A549 (cell line): Measurements from ENCODE around the gene EDN2. TPM values are rescaled to one million over a fixed set of nuclear protein-coding genes. Genes with fewer than 3 reads are reported as not detected.

Experiments
- ATAC-seq, 2 experiments: fragments of 200-7000 bp in 1 of 2; fragments of >200 bp in 1 of 2; cut with Nextera tagmentation in 1 of 2; cut with Tn5 transposase in 1 of 2; 3 replicates each; pipeline versions ENCODE4 v1.8.0 to v1.9.1; 2018 to 2020; ENCODE audit warnings: mild to moderate bottlenecking in 1 of 2, moderate library complexity in 1 of 2
- CTCF ChIA-PET: fragments of 300-600 bp; sonication (Branson Sonifier 250); formaldehyde crosslinking; extraction: SDS; loops from one replicate; lab custom pipeline; 2021; ENCODE audit warnings: antibody characterized with exemption, inconsistent platforms; lab: Yijun Ruan, JAX
- POLR2A ChIA-PET: fragments of 350-600 bp; formaldehyde crosslinking; extraction: SDS; loops from one replicate; lab custom pipeline; 2021; ENCODE audit warnings: antibody characterized with exemption, inconsistent platforms; lab: Yijun Ruan, JAX
- DNase-seq, 2 experiments: peaks; one replicate each; pipeline versions ENCODE4 v3.0.0 to v3.0.0-alpha.2; 2011 to 2016; ENCODE audit warnings: low read depth in 1 of 2, low spot score in 1 of 2
- FAIRE-seq: peaks from 2 replicates; lab custom pipeline; 2011; peaks lifted over from hg19 to GRCh38; lab: Jason Lieb, UNC
- H3K27ac ChIP-seq, 2 experiments: fragments of >200 bp; sonication (Bioruptor Twin); formaldehyde crosslinking; 3 replicates each; pipeline ENCODE4 v1.5.1; 2016 to 2017
- H3K4me1 ChIP-seq: fragments of >200 bp; sonication (Bioruptor Twin); formaldehyde crosslinking; 3 replicates; pipeline ENCODE4 v1.6.1; 2016
- H3K4me2 ChIP-seq: fragments of >200 bp; sonication (Bioruptor Twin); formaldehyde crosslinking; 3 replicates; pipeline ENCODE4 v1.6.1; 2016
- H3K4me3 ChIP-seq: fragments of >200 bp; sonication (Bioruptor Twin); formaldehyde crosslinking; 3 replicates; pipeline ENCODE4 v1.5.1; 2016
- H3K9me3 ChIP-seq: fragments of >200 bp; sonication (Bioruptor Twin); formaldehyde crosslinking; 3 replicates; pipeline ENCODE4 v1.6.1; 2016
- BHLHE40 ChIP-seq: IDR thresholded peaks from 2 replicates; pipeline ENCODE4 v1.6.1; 2012; ENCODE audit warnings: low read depth, low read length, inconsistent platforms
- CHD4 ChIP-seq: fragments of 200-600 bp; sonication (generic); IDR thresholded peaks from 2 replicates; pipeline ENCODE4 v1.6.1; 2016; ENCODE audit warnings: antibody characterized with exemption, mild to moderate bottlenecking, borderline replicate concordance
- FOSB ChIP-seq: fragments of 250-450 bp; sonication (Bioruptor Pico); IDR thresholded peaks from 2 replicates; pipeline ENCODE4 v1.5.0; 2020; ENCODE audit warnings: mild to moderate bottlenecking, moderate library complexity
- GATA3 ChIP-seq: IDR thresholded peaks from 2 replicates; pipeline ENCODE4 v1.6.1; 2012; ENCODE audit warnings: borderline replicate concordance
- HOXB13 ChIP-seq: fragments of 250-450 bp; sonication (Bioruptor Pico); IDR thresholded peaks from 2 replicates; pipeline ENCODE4 v1.5.0; 2020; ENCODE audit warnings: low read depth, mild to moderate bottlenecking, moderate library complexity
- HOXB5 ChIP-seq: fragments of 250-450 bp; sonication (Bioruptor Pico); IDR thresholded peaks from 2 replicates; pipeline ENCODE4 v1.5.0; 2020; ENCODE audit warnings: mild to moderate bottlenecking, moderate library complexity
- KDM1A ChIP-seq: fragments of 200-600 bp; sonication (generic); IDR thresholded peaks from 2 replicates; pipeline ENCODE4 v1.6.1; 2016; ENCODE audit warnings: low read depth, mild to moderate bottlenecking
- KDM5A ChIP-seq: fragments of 200-600 bp; sonication (generic); IDR thresholded peaks from 2 replicates; pipeline ENCODE4 v1.6.1; 2016; ENCODE audit warnings: antibody characterized with exemption, mild to moderate bottlenecking
- MAFK ChIP-seq: fragments of 450-650 bp; IDR thresholded peaks from 2 replicates; pipeline ENCODE4 v1.6.1; 2014; ENCODE audit not compliant: partially characterized antibody
- MAZ ChIP-seq: fragments of 150-350 bp; IDR thresholded peaks from 2 replicates; pipeline ENCODE4 v1.6.1; 2014; ENCODE audit warnings: antibody characterized with exemption, low read depth, low read length, borderline replicate concordance
- NPAS2 ChIP-seq: fragments of 250-450 bp; sonication (Bioruptor Pico); IDR thresholded peaks from 2 replicates; pipeline ENCODE4 v1.8.0; 2022; ENCODE audit warnings: mild to moderate bottlenecking, moderate library complexity, borderline replicate concordance
- POLR2A ChIP-seq: IDR thresholded peaks from 2 replicates; pipeline ENCODE4 v1.6.1; 2012; ENCODE audit warnings: mild to moderate bottlenecking, low read length
- RCOR1 ChIP-seq: fragments of 150-350 bp; IDR thresholded peaks from 2 replicates; pipeline ENCODE4 v1.6.1; 2014; ENCODE audit warnings: antibody characterized with exemption, low read length, low read depth
- REST ChIP-seq: fragments of 200-600 bp; sonication (generic); IDR thresholded peaks from 2 replicates; pipeline ENCODE4 v1.6.1; 2016; ENCODE audit warnings: antibody characterized with exemption, mild to moderate bottlenecking, moderate library complexity
- SMC3 ChIP-seq: fragments of >200 bp; sonication (Bioruptor Twin); formaldehyde crosslinking; IDR thresholded peaks from 3 replicates; pipeline ENCODE4 v1.6.1; 2018; ENCODE audit warnings: inconsistent platforms
- USF2 ChIP-seq: fragments of 450-650 bp; IDR thresholded peaks from 2 replicates; pipeline ENCODE4 v1.6.1; 2014; ENCODE audit warnings: antibody characterized with exemption
- ZFP36 ChIP-seq: fragments of 450-650 bp; IDR thresholded peaks from 2 replicates; pipeline ENCODE4 v1.6.1; 2014; ENCODE audit warnings: borderline replicate concordance; ENCODE audit not compliant: partially characterized antibody
- ZSCAN20 ChIP-seq: fragments of 250-450 bp; sonication (Bioruptor Pico); IDR thresholded peaks from 2 replicates; pipeline ENCODE4 v1.8.0; 2022; ENCODE audit warnings: mild to moderate bottlenecking, moderate library complexity
- WGBS: methylation state at CpG from one replicate; pipeline ENCODE4 v1.1.6; 2017; ENCODE audit errors: missing lambda C conversion rate; 5-methylcytosine and 5-hydroxymethylcytosine counted together
- polyA plus RNA-seq, 4 experiments: library from polyadenylated mRNA; depleted of rRNA in 3 of 4; stranded (reverse); fragments of >200 nt; fragmentation: RNase III in 1 of 4; extraction: RNeasy Plus Mini Kit Qiagen cat#74134 plus additional on column Dnase treatment in 1 of 4; gene quantifications; 2 replicates in 3 of 4; 3 replicates in 1 of 4; pipeline ENCODE4 v1.2.3, GENCODE V29; 2011 to 2017
- TF ChIP-seq, protein P1 (sequence below): fragments of 250-450 bp; sonication (Bioruptor Pico); IDR thresholded peaks from 2 replicates; pipeline ENCODE4 v1.5.0; 2020; ENCODE audit warnings: low read depth, mild to moderate bottlenecking, moderate library complexity

EDN2 gene
- polyA plus RNA-seq, 2 of the 4 experiments (the other 2 are of a cell fraction) = 1.2 to 3.2 TPM

DNA sequence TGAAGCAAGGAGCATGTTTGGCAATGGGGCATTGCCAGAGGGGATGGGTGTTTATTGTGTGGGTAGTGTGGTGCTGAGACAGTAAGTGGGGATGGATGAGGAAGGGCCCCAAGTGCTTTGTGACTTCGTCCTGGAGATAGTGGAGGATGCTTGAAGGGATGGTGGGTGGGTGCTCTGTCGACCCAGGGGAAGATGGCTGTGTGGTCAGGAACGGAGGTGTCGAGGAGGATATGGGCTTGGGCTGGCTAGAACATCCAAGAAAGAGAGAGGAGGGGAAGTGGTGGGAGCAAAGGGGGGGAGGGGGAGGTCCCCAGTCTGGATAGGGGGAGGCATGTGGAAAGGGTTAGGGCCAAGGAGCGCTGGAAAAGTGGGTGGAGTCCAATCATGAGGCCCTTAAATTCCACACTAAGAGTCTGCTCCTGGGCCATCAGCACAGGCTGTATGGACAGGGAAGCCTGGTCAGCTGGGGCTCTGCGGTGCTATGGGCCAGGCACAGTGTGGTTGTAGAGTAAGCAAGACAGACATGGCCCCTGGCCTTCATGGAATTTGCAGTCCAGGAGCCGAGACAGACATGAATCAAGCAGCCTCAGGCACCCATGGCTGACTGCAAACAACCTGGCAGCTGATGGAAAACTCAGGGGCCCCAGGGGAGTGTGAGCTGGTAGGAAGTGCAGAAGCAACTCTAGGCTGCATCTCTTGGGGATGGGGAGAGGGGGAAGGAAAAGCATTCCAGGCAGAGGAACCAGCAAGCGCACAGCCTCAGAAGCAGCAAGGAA is 36.3 kb downstream of the EDN2 start:
- DNase-seq = no peak
- no peak overlapping the region for H3K27ac ChIP-seq
- CTCF ChIA-PET = interaction anchor here (1.2 kb wide), 1 partner anchor 12 kb away, joined by 3 read pairs; no protein-coding TSS in a partner anchor
- H3K9me3 ChIP-seq = peaks cover 14% of the 10 kb centered on the region; the same call in 2 of the 3 replicates
- H3K4me1 ChIP-seq = no peaks in the 10 kb centered on the region
- 64% methylated on average over 8 of the region's 8 CpGs for WGBS
- no peak overlapping the region for H3K4me2 ChIP-seq
- FAIRE-seq = no peak
- POLR2A ChIA-PET = no interaction called here
- ATAC-seq = no peak
- TF ChIP-seq REST = no peak
- no peak for TF ChIP-seq RCOR1
- no peak for TF ChIP-seq MAFK
- no peak for TF ChIP-seq ZSCAN20 (CRISPR knock-in tag)
- no peak for TF ChIP-seq BHLHE40
- no peak for TF ChIP-seq HOXB5
- TF ChIP-seq, protein P1, sequence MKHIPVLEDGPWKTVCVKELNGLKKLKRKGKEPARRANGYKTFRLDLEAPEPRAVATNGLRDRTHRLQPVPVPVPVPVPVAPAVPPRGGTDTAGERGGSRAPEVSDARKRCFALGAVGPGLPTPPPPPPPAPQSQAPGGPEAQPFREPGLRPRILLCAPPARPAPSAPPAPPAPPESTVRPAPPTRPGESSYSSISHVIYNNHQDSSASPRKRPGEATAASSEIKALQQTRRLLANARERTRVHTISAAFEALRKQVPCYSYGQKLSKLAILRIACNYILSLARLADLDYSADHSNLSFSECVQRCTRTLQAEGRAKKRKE (CRISPR knock-in tag) = no peak
- TF ChIP-seq FOSB (CRISPR knock-in tag) = no peak
- no peak for TF ChIP-seq POLR2A
- TF ChIP-seq MAZ = no peak
- no peak for TF ChIP-seq KDM1A
- TF ChIP-seq ZFP36 = no peak
- TF ChIP-seq KDM5A = no peak
- TF ChIP-seq CHD4 = no peak
- TF ChIP-seq HOXB13 (CRISPR knock-in tag) = no peak
- TF ChIP-seq USF2 = no peak
- H3K4me3 ChIP-seq = no peak overlapping the region

DNA sequence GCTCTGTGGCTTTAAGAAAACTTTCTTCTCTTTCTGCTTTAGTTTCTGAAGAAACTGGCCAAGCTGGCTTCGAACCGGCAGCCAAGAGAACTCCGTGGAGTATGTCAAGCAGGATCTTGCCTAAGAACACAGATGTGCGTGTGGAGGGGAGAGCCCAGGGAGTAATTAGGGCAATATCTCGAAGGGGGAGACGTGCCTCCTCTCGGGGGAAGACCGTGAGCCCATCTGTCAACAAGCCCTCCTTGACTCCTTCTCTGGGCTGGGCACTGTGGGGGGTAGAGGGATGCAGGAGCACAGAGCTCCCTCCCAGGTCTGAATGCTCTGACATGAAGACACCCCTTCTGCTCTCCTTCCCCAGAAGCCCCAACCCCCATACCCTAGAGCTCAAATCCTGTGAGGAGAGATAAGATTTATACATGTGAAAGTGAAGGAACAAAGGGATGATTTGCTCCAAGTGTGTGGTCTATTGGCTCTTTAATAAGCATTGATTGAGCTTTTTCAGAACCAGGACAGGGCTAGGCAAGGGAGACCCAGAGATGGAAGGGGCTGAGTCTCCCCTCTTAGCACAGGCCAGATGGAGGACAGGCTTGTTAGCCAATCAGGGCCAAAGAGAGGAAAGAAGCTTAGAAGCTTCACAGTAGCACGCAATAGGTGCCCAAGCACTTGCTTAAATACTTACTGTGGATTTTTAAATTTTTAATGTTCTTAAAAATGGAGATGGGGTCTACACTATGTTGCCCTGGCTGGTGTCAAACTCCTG is 37.5 kb downstream of the EDN2 start:
- Histone ChIP-seq H3K27ac (no peak overlapping the region), H3K4me1 (no peaks in the 10 kb centered on the region), H3K9me3 (peaks cover 14% of the 10 kb centered on the region; the same call in 2 of the 3 replicates), H3K4me2 (no peak overlapping the region), H3K4me3 (no peak overlapping the region)
- no peak for ATAC-seq
- ChIA-PET CTCF (interaction anchor here (0.6 kb wide), 1 partner anchor 406 kb away, joined by 3 read pairs; no protein-coding TSS in a partner anchor), POLR2A (no interaction called here)
- no peak for FAIRE-seq
- TF ChIP-seq RCOR1 = no peak
- no peak for TF ChIP-seq GATA3
- no peak for TF ChIP-seq SMC3
- no peak for TF ChIP-seq ZSCAN20 (CRISPR knock-in tag)
- TF ChIP-seq NPAS2 = no peak
- WGBS = 57% methylated on average over 9 of the region's 9 CpGs
- DNase-seq = no peak
